ENCODE results near the gene SLC35G3.

DNA sequence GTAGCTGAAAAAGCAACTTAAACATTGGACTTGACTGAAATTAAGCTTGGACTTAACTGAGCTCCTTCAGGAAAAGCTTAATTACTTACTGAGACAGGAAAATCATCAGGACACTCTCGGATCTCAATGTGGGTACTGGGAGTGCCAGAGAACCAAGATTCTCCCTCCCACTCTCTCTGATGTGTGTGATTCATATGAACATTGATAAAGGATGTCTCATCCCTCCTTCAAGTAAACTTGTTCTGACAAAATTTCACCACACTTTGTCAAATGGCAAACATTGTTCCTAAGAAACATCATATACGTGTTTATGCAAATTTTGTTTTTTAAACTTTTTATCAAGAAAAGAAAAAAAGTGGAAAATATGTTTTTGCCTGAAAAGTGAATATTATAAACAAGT is 44.6 kb upstream of the SLC35G3 start:
- TF ChIP-seq CTCF (IDR thresholded peaks at IDR 0.05), result no peak
- no peak for TF ChIP-seq POLR2AphosphoS5 (IDR thresholded peaks at IDR 0.05)
- TF ChIP-seq POLR2A (IDR thresholded peaks at IDR 0.05), result no peak

Data from transverse colon (tissue), 4 donors.